GM12875 (cell line): ENCODE results near the gene AIF1L.
"Not testable (repeated sequence)": the region's sequence is repeated elsewhere in the genome, so short reads cannot be mapped to it uniquely, and the experiment has no call there.

Source experiments
- H3K4me3 ChIP-seq: one replicate; pipeline ENCODE4 v1.5.1; 2011; ENCODE audit warnings: low read depth, low read length, control low read depth
- TF ChIP-seq, protein P1 (sequence below): IDR thresholded peaks from 2 replicates; pipeline ENCODE4 v1.5.1; 2011; ENCODE audit warnings: low read depth, mild to moderate bottlenecking, control low read depth, inconsistent platforms, low read length, moderate library complexity, borderline replicate concordance; ENCODE audit not compliant: insufficient read depth

AIF1L gene

DNA sequence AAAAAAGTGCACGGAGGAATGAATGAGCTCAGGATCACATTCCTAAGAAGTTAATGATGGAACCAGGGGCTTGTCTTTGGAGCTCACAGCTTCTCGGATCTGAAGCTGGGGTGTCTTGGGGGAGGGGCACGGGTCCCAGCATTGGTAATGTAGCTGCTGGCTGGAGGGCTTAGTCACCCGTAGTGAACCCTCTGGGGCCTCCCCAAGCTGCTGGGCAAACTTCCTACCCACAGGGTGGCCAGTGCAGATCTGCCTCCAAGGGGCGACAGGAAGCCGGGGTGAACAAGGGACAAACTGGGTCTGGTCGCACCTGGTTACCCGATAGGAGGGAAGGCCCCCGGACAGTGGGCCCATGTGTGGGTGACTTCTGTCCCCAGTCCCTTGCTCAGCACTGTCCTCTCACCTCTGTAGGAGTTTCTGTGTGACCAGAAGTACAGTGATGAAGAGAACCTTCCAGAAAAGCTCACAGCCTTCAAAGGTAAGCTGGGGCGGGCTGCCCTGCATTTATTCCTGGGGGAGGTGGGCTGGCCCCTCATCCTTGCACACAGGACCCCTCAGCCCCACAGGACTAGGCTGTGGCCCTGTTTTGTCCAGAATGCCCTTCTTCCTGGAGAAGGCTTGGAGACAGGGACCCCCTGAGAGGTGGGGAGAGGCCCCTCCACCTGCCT is 15.0 kb downstream of the AIF1L start:
- H3K4me3 ChIP-seq = no peak overlapping the region
- TF ChIP-seq, protein P1, sequence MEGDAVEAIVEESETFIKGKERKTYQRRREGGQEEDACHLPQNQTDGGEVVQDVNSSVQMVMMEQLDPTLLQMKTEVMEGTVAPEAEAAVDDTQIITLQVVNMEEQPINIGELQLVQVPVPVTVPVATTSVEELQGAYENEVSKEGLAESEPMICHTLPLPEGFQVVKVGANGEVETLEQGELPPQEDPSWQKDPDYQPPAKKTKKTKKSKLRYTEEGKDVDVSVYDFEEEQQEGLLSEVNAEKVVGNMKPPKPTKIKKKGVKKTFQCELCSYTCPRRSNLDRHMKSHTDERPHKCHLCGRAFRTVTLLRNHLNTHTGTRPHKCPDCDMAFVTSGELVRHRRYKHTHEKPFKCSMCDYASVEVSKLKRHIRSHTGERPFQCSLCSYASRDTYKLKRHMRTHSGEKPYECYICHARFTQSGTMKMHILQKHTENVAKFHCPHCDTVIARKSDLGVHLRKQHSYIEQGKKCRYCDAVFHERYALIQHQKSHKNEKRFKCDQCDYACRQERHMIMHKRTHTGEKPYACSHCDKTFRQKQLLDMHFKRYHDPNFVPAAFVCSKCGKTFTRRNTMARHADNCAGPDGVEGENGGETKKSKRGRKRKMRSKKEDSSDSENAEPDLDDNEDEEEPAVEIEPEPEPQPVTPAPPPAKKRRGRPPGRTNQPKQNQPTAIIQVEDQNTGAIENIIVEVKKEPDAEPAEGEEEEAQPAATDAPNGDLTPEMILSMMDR = no peak

DNA sequence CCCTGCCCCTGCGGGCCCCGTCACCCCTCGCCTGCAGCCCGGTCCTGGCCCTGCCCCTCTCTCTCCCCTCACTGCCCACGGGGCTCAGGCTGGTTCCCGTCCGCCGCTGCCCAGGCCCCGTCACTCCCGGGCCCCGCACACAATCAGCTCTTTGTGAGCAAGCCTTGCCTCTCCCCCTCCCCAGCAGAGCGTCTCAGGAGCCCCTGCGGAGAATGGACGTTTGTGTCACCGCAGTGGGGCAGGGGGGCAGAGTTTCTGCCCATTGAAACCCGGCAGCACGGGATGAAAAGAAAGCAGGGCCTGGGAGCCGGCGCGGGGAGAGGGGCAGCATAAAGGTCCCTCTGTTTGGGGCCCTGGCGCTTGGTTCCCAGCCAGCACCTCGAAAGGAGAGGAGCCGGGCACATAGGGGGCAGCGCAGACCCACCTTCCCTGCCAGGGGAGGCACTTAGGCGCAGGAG is 15.6 kb downstream of the AIF1L start:
- TF ChIP-seq, protein P1 = no peak
- H3K4me3 ChIP-seq = no peak overlapping the region

DNA sequence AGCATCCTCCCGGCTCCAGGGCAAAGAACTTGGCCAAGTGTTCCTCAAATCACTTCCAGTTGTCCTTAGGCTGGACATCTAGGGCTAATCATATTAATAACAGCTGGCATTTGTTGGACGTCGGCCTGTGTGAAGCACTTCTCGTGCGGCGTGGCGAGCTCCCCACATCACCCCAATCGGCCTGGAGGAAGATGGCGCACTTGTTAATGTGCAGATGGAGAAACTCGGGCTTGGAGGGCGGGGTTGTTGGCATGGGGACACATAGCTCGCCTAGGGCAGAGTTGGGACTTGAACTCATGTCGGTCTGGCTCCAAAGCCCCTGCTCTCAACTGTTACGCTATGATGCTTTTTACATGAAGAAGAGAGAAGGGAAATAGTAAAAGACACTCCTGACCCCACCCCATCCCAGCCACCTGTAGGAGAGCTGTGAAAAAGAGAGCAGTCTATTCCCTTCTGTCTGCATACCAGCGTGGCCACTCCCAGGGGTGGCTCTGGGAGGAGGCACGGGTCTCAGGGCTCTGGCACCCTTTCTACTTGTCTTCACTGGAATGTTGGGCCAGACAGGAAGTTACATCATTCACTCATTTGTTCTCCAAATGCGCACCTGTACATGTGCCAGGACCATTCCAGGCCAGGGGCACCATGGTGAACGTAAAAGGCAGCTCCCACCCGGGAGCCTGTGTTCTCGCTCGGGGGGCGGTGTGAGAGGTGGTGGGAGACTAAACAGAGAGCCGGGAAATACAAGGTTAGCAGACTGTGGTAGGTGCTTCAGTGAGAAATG is 16.2 kb downstream of the AIF1L start:
- TF ChIP-seq, protein P1 = no peak
- no peak overlapping the region for H3K4me3 ChIP-seq

DNA sequence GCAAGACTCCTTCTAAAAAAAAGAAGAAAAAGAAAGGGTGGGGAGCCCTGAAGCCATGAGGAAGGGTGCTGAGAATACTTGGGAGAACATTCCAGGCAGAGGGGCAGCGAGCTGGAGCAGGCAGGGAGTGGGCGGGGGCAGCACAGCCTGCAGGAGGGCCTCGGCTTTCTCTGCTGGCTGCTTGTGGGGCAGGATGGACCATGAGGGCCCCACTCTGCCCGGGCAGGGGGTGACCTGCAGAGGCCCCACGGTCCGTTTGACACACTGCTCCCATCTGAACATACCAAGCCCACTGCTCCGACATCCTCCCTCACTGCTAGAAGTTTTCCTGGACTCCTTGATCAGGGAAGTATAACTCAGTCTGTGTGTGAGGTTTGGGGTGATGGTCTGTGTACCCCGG is 17.3 kb downstream of the AIF1L start:
- TF ChIP-seq, protein P1 = no peak
- no peak overlapping the region for H3K4me3 ChIP-seq

DNA sequence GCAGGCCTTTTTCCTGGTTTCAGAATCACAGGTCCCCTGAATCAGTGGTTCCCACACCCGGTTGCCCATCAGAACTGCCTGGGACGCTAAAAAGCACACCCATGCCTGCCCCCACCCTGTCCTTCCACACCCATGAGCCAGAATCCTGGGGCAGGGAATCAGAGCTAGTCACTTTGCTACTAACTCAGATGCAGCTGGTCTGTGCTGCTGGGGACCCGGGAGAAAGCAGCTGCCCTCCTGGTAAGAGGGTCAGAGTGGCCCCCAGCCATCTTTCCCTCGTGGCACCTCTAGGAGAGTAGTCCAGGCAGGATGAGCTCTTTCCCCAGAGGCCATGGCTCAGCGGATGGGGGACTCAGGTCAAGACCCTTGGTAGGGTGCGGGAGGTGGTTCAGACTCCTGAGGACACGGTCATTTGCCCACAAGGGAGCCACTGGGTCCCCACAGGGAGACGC is 17.8 kb downstream of the AIF1L start:
- no peak overlapping the region for H3K4me3 ChIP-seq
- TF ChIP-seq, protein P1 = no peak

DNA sequence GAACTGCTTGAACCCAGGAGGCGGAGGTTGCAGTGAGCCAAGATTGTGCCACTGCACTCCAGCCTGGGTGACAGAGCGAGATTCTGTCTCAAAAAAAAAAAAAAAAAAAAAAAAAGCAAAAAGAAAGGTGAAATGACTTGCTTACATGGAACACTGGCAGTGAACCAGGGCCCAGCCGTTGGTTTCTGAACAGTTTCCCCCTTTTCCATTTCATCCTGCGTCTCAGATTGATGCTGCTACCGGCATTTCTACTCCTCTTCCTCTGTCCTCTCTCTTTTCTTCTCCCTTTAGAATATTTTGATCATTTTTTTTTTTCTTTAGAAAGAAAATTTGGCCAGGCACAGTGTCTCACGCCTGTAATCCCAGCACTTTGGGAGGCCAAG is 19.0 kb downstream of the AIF1L start:
- not testable (repeated sequence) for H3K4me3 ChIP-seq

DNA sequence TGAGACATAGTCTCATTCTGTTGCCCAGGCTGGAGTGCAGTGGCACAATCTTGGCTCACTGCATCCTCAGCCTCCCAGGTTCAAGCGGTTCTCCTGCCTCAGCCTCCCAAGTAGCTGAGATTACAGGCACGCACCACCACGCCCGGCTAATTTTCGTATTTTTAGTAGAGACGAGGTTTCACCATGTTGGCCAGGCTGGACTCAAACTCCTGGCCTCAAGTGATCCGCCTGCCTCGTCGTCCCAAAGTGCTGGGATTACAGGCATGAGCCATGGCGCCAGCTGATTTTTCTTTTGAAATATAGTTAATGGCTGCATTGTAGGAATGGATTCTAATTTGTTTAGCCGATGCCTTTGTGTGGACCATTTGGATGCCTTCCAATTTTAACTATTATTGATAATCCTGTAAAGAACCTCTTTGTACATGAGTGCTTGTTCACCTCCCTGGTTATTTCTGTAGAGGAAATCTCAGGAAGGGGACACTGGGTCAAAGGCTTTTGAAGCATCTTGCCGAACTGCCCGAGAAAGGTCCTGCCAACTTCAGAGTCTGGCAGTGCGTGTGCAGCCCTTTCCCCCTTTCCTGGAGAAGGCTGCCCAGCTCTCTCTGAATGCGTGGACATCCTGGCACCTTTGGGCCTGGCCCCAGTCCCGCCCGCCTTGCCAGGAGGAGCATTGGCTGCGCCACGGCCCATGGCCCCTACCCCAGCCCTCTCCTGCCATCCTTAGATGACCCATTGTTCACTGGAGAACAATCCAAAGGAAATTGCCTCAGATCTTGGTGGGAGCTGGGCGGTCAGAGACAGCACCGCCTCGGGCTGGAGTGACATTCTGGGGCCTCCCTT is 20.2 kb downstream of the AIF1L start:
- TF ChIP-seq, protein P1 = no peak

More for the DNA sequence above, 20.2 kb downstream of the AIF1L start:
- no peak overlapping the region for H3K4me3 ChIP-seq
